ENCODE measurements around the gene SAMD4A.

DNA sequence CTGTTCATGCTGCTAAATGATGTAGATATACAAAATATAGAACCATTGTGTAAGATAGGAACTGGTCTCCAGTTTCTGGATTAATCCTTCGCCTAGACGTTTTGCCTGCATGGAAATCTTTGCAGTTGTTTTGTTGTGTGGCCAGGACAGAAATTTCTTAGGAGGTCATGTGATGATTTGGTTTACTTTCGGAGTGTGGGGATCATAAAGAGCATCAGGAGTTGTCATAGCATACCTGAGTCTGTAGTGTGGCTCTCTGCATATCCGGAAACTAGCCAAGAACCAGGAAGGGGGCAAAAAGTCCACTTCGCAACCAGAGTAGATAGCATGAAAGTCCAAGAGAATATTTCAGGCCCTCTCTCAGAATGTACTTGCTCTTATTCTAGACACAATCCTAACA, 3.1 kb downstream of the SAMD4A start:
- TF ChIP-seq CTCF (IDR thresholded peaks at IDR 0.05) = no peak
- TF ChIP-seq POLR2A (IDR thresholded peaks at IDR 0.05; ENCODE audit: low read length) = no peak
- TF ChIP-seq TFCP2L1 (CRISPR knock-in tag; IDR thresholded peaks at IDR 0.05) = no peak
- no peak for TF ChIP-seq HDAC2 (IDR thresholded peaks at IDR 0.05)
- no peak for TF ChIP-seq RAD21 (conservative IDR thresholded peaks at IDR 0.05 in 1 of 2, IDR thresholded peaks at IDR 0.05 in 1 of 2)
- TF ChIP-seq, protein P1, sequence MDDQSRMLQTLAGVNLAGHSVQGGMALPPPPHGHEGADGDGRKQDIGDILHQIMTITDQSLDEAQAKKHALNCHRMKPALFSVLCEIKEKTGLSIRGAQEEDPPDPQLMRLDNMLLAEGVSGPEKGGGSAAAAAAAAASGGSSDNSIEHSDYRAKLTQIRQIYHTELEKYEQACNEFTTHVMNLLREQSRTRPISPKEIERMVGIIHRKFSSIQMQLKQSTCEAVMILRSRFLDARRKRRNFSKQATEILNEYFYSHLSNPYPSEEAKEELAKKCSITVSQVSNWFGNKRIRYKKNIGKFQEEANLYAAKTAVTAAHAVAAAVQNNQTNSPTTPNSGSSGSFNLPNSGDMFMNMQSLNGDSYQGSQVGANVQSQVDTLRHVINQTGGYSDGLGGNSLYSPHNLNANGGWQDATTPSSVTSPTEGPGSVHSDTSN (IDR thresholded peaks at IDR 0.05) = no peak
- TF ChIP-seq MAFK (IDR thresholded peaks at IDR 0.05; ENCODE audit: partially characterized antibody) = no peak
- TF ChIP-seq REST (IDR thresholded peaks at IDR 0.05) = no peak
- no peak for TF ChIP-seq CHD2 (IDR thresholded peaks at IDR 0.05; ENCODE audit: low read length, partially characterized antibody)
- TF ChIP-seq RFX5 (IDR thresholded peaks at IDR 0.05) = no peak

Measured in A549 (cell line).